ENCODE measurements around the gene ZCWPW2.

The ZCWPW2 gene

GRCh38 chr3:28334552-28334951, 14.0 kb upstream of the ZCWPW2 start:
- Histone ChIP-seq H3K4ac (ENCODE audit: low read depth, low read length) (no peak overlapping the region), H3K18ac (ENCODE audit: low read length) (no peak overlapping the region), H3K4me2 (ENCODE audit: low read length) (no peak overlapping the region), H4K12ac (ENCODE audit: low read depth, low read length) (no peak overlapping the region), H3K27ac (ENCODE audit: low read depth, low read length) (no peak overlapping the region), H3K14ac (ENCODE audit: low read length) (no peak overlapping the region), H2AK5ac (ENCODE audit: low read length) (no peak overlapping the region), H4K91ac (ENCODE audit: low read depth, low read length) (no peak overlapping the region), H3K4me1 (ENCODE audit: control insufficient read depth in 1 of 2, insufficient read depth in 2 of 2, low read length in 2 of 2) (no peaks in the 10 kb centered on the region), H3K9ac (ENCODE audit: low read length) (no peak overlapping the region), H4K8ac (ENCODE audit: low read depth, low read length) (no peak overlapping the region), H2AFZ (ENCODE audit: insufficient read depth, low read length, poor library complexity) (no peak overlapping the region), H3K36me3 (ENCODE audit: control insufficient read depth in 1 of 2, insufficient read depth in 2 of 2, low read length in 2 of 2) (peaks cover 3 to 4% of the 10 kb centered on the region in 2 experiments), H3K4me3 (ENCODE audit: low read depth, low read length) (no peak overlapping the region), H2BK5ac (ENCODE audit: low read depth, low read length, poor library complexity) (no peak overlapping the region), H2BK12ac (ENCODE audit: low read length) (no peak overlapping the region), H2BK120ac (ENCODE audit: insufficient read depth, low read length, poor library complexity) (no peak overlapping the region), H3K27me3 (ENCODE audit: insufficient read depth, low read length) (no peaks in the 10 kb centered on the region), H3K79me2 (ENCODE audit: control insufficient read depth, insufficient read depth, low read length, poor library complexity) (no peaks in the 10 kb centered on the region), H3K23ac (ENCODE audit: low read length) (no peak overlapping the region), H3K9me3 (ENCODE audit: insufficient read depth, low read depth, low read length) (no peaks in the 10 kb centered on the region), H3K79me1 (ENCODE audit: low read length) (no peaks in the 10 kb centered on the region)
- DNase-seq, result no peak

- Histone ChIP-seq H3K4me3 (ENCODE audit: low read depth, low read length) (no peak overlapping the region), H3K18ac (ENCODE audit: low read length) (no peak overlapping the region), H2BK12ac (ENCODE audit: low read length) (no peak overlapping the region), H4K12ac (ENCODE audit: low read depth, low read length) (no peak overlapping the region), H4K91ac (ENCODE audit: low read depth, low read length) (no peak overlapping the region), H3K4ac (ENCODE audit: low read depth, low read length) (no peak overlapping the region), H3K14ac (ENCODE audit: low read length) (no peak overlapping the region), H3K4me1 (ENCODE audit: control insufficient read depth in 1 of 2, insufficient read depth in 2 of 2, low read length in 2 of 2) (no peaks in the 10 kb centered on the region), H3K27me3 (ENCODE audit: insufficient read depth, low read length) (no peaks in the 10 kb centered on the region), H4K8ac (ENCODE audit: low read depth, low read length) (no peak overlapping the region), H3K27ac (ENCODE audit: low read depth, low read length) (no peak overlapping the region), H2AFZ (ENCODE audit: insufficient read depth, low read length, poor library complexity) (no peak overlapping the region), H3K4me2 (ENCODE audit: low read length) (no peak overlapping the region), H3K79me2 (ENCODE audit: control insufficient read depth, insufficient read depth, low read length, poor library complexity) (no peaks in the 10 kb centered on the region), H2AK5ac (ENCODE audit: low read length) (no peak overlapping the region), H3K23ac (ENCODE audit: low read length) (no peak overlapping the region), H3K36me3 (ENCODE audit: control insufficient read depth in 1 of 2, insufficient read depth in 2 of 2, low read length in 2 of 2) (peaks cover 3 to 4% of the 10 kb centered on the region in 2 experiments), H3K79me1 (ENCODE audit: low read length) (no peaks in the 10 kb centered on the region), H2BK5ac (ENCODE audit: low read depth, low read length, poor library complexity) (no peak overlapping the region), H2BK120ac (ENCODE audit: insufficient read depth, low read length, poor library complexity) (no peak overlapping the region), H3K9ac (ENCODE audit: low read length) (no peak overlapping the region), H3K9me3 (ENCODE audit: insufficient read depth, low read depth, low read length) (no peaks in the 10 kb centered on the region)
- DNase-seq, result no peak
- WGBS (ENCODE audit: extremely low coverage, insufficient coverage, insufficient read length), result no CpG with 5 or more reads among the region's 2 CpGs
Measured at GRCh38 chr3:28335246-28335645, 13.3 kb upstream of the ZCWPW2 start.

- H3K4me3 ChIP-seq (ENCODE audit: low read depth, low read length), result no peak overlapping the region
- H3K27ac ChIP-seq (ENCODE audit: low read depth, low read length), result no peak overlapping the region
- no peaks in the 10 kb centered on the region for H3K79me2 ChIP-seq (ENCODE audit: control insufficient read depth, insufficient read depth, low read length, poor library complexity)
- no peaks in the 10 kb centered on the region for H3K79me1 ChIP-seq (ENCODE audit: low read length)
- no peak overlapping the region for H2AK5ac ChIP-seq (ENCODE audit: low read length)
- H3K4me2 ChIP-seq (ENCODE audit: low read length), result no peak overlapping the region
- H3K23ac ChIP-seq (ENCODE audit: low read length), result no peak overlapping the region
- H4K8ac ChIP-seq (ENCODE audit: low read depth, low read length), result no peak overlapping the region
- H2BK120ac ChIP-seq (ENCODE audit: insufficient read depth, low read length, poor library complexity), result no peak overlapping the region
- H3K36me3 ChIP-seq (ENCODE audit: control insufficient read depth in 1 of 2, insufficient read depth in 2 of 2, low read length in 2 of 2), result peaks cover 3 to 4% of the 10 kb centered on the region in 2 experiments
- no peak overlapping the region for H3K14ac ChIP-seq (ENCODE audit: low read length)
- no peak overlapping the region for H2AFZ ChIP-seq (ENCODE audit: insufficient read depth, low read length, poor library complexity)
- DNase-seq, result no peak
- H2BK12ac ChIP-seq (ENCODE audit: low read length), result no peak overlapping the region
- H3K4me1 ChIP-seq (ENCODE audit: control insufficient read depth in 1 of 2, insufficient read depth in 2 of 2, low read length in 2 of 2), result no peaks in the 10 kb centered on the region
- no peak overlapping the region for H2BK5ac ChIP-seq (ENCODE audit: low read depth, low read length, poor library complexity)
- no peaks in the 10 kb centered on the region for H3K9me3 ChIP-seq (ENCODE audit: insufficient read depth, low read depth, low read length)
- no peak overlapping the region for H4K12ac ChIP-seq (ENCODE audit: low read depth, low read length)
- no peak overlapping the region for H4K91ac ChIP-seq (ENCODE audit: low read depth, low read length)
- no peaks in the 10 kb centered on the region for H3K27me3 ChIP-seq (ENCODE audit: insufficient read depth, low read length)
- no peak overlapping the region for H3K4ac ChIP-seq (ENCODE audit: low read depth, low read length)
- H3K18ac ChIP-seq (ENCODE audit: low read length), result no peak overlapping the region
- no peak overlapping the region for H3K9ac ChIP-seq (ENCODE audit: low read length)
Measured at GRCh38 chr3:28337230-28337629, 11.3 kb upstream of the ZCWPW2 start.

- Histone ChIP-seq H3K79me2 (ENCODE audit: control insufficient read depth, insufficient read depth, low read length, poor library complexity) (peaks cover 2% of the 10 kb centered on the region), H3K9me3 (ENCODE audit: insufficient read depth, low read depth, low read length) (no peaks in the 10 kb centered on the region), H3K4me2 (ENCODE audit: low read length) (no peak overlapping the region), H3K27ac (ENCODE audit: low read depth, low read length) (no peak overlapping the region), H3K23ac (ENCODE audit: low read length) (no peak overlapping the region), H3K9ac (ENCODE audit: low read length) (no peak overlapping the region), H2BK5ac (ENCODE audit: low read depth, low read length, poor library complexity) (no peak overlapping the region), H2BK12ac (ENCODE audit: low read length) (no peak overlapping the region), H2AFZ (ENCODE audit: insufficient read depth, low read length, poor library complexity) (no peak overlapping the region), H3K14ac (ENCODE audit: low read length) (no peak overlapping the region), H4K91ac (ENCODE audit: low read depth, low read length) (no peak overlapping the region), H3K79me1 (ENCODE audit: low read length) (no peaks in the 10 kb centered on the region), H4K8ac (ENCODE audit: low read depth, low read length) (no peak overlapping the region), H3K4me1 (ENCODE audit: control insufficient read depth in 1 of 2, insufficient read depth in 2 of 2, low read length in 2 of 2) (no peaks in the 10 kb centered on the region), H3K36me3 (ENCODE audit: control insufficient read depth in 1 of 2, insufficient read depth in 2 of 2, low read length in 2 of 2) (peaks cover 1 to 4% of the 10 kb centered on the region in 2 experiments), H2AK5ac (ENCODE audit: low read length) (no peak overlapping the region), H2BK120ac (ENCODE audit: insufficient read depth, low read length, poor library complexity) (no peak overlapping the region), H3K4me3 (ENCODE audit: low read depth, low read length) (no peak overlapping the region), H3K27me3 (ENCODE audit: insufficient read depth, low read length) (no peaks in the 10 kb centered on the region), H3K4ac (ENCODE audit: low read depth, low read length) (no peak overlapping the region), H4K12ac (ENCODE audit: low read depth, low read length) (no peak overlapping the region), H3K18ac (ENCODE audit: low read length) (no peak overlapping the region)
- no peak for DNase-seq
Measured at GRCh38 chr3:28343144-28343543, 5.4 kb upstream of the ZCWPW2 start.

GRCh38 chr3:28345690-28346089, 2.8 kb upstream of the ZCWPW2 start:
- no peak overlapping the region for H2AFZ ChIP-seq (ENCODE audit: insufficient read depth, low read length, poor library complexity)
- peaks cover 10% of the 10 kb centered on the region for H3K79me2 ChIP-seq (ENCODE audit: control insufficient read depth, insufficient read depth, low read length, poor library complexity)
- no peak overlapping the region for H3K14ac ChIP-seq (ENCODE audit: low read length)
- H3K4ac ChIP-seq (ENCODE audit: low read depth, low read length), result no peak overlapping the region
- H3K23ac ChIP-seq (ENCODE audit: low read length), result no peak overlapping the region
- H2BK120ac ChIP-seq (ENCODE audit: insufficient read depth, low read length, poor library complexity), result no peak overlapping the region
- no peak overlapping the region for H3K4me3 ChIP-seq (ENCODE audit: low read depth, low read length)
- H3K36me3 ChIP-seq (ENCODE audit: control insufficient read depth in 1 of 2, insufficient read depth in 2 of 2, low read length in 2 of 2), result no peaks in the 10 kb centered on the region
- no peak overlapping the region for H2BK5ac ChIP-seq (ENCODE audit: low read depth, low read length, poor library complexity)
- peaks cover 10% of the 10 kb centered on the region for H3K79me1 ChIP-seq (ENCODE audit: low read length)
- no peak overlapping the region for H2BK12ac ChIP-seq (ENCODE audit: low read length)
- H3K27ac ChIP-seq (ENCODE audit: low read depth, low read length), result no peak overlapping the region
- WGBS (ENCODE audit: extremely low coverage, insufficient coverage, insufficient read length), result no CpG with 5 or more reads among the region's 1 CpG
- no peaks in the 10 kb centered on the region for H3K27me3 ChIP-seq (ENCODE audit: insufficient read depth, low read length)
- no peaks in the 10 kb centered on the region for H3K4me1 ChIP-seq (ENCODE audit: control insufficient read depth in 1 of 2, insufficient read depth in 2 of 2, low read length in 2 of 2)
- H4K91ac ChIP-seq (ENCODE audit: low read depth, low read length), result no peak overlapping the region
- no peak overlapping the region for H3K9ac ChIP-seq (ENCODE audit: low read length)
- no peak overlapping the region for H4K12ac ChIP-seq (ENCODE audit: low read depth, low read length)
- no peak for DNase-seq
- H3K18ac ChIP-seq (ENCODE audit: low read length), result no peak overlapping the region
- no peak overlapping the region for H4K8ac ChIP-seq (ENCODE audit: low read depth, low read length)
- no peaks in the 10 kb centered on the region for H3K9me3 ChIP-seq (ENCODE audit: insufficient read depth, low read depth, low read length)
- H3K4me2 ChIP-seq (ENCODE audit: low read length), result no peak overlapping the region
- H2AK5ac ChIP-seq (ENCODE audit: low read length), result no peak overlapping the region
